AG04449 (cell line): Measurements from ENCODE around the gene FCHSD2.

Experiments used
- CTCF ChIA-PET: fragments of 350-600 bp; formaldehyde crosslinking; extraction: SDS; loops from one replicate; lab custom pipeline; 2021; ENCODE audit warnings: antibody characterized with exemption; lab: Yijun Ruan, JAX
- POLR2A ChIA-PET: fragments of 400-600, 350-600 bp; formaldehyde crosslinking; extraction: SDS; loops from one replicate; lab custom pipeline; 2020; ENCODE audit warnings: antibody characterized with exemption, inconsistent platforms; lab: Yijun Ruan, JAX
- DNase-seq: peaks from one replicate; pipeline ENCODE4 v3.0.0-alpha.2; 2010; ENCODE audit warnings: low read depth, low spot score
- H3K4me3 ChIP-seq: 2 replicates; pipeline ENCODE4 v1.5.1; 2011; ENCODE audit warnings: low read depth, mild to moderate bottlenecking, control low read depth, low read length
- CTCF ChIP-seq: IDR thresholded peaks from one replicate; pipeline ENCODE4 v1.5.1; 2011; ENCODE audit warnings: mild to moderate bottlenecking, moderate library complexity, low read length, control low read depth, inconsistent platforms; ENCODE audit not compliant: insufficient read depth; ENCODE audit errors: missing control alignments

Gene FCHSD2

GRCh38 chr11:73182824-73183321 lies 40.8 kb upstream of the FCHSD2 start:
- no peak for DNase-seq
- H3K4me3 ChIP-seq = no peak overlapping the region
- TF ChIP-seq CTCF = no peak
- ChIA-PET POLR2A (no interaction called here), CTCF (interaction anchor here (0.7 to 12.1 kb wide), 17 partner anchors 11 to 458 kb away, joined by 3 to 210 read pairs (median 5); no protein-coding TSS in a partner anchor)

GRCh38 chr11:73178681-73179080 lies 36.6 kb upstream of the FCHSD2 start:
- DNase-seq = no peak
- POLR2A ChIA-PET = no interaction called here
- H3K4me3 ChIP-seq = no peak overlapping the region
- CTCF ChIA-PET = interaction anchor here (0.7 to 7.4 kb wide), 45 partner anchors 8 to 694 kb away, joined by 3 to 324 read pairs (median 5); partner anchors contain the start of genes ATG16L2 and FCHSD2
- TF ChIP-seq CTCF = no peak

GRCh38 chr11:73177778-73178539 lies 35.8 kb upstream of the FCHSD2 start:
- POLR2A ChIA-PET = interaction anchor here (0.5 to 0.6 kb wide), 4 partner anchors 8 to 345 kb away, joined by 3 read pairs; no protein-coding TSS in a partner anchor

GRCh38 chr11:73177380-73177777 lies 35.3 kb upstream of the FCHSD2 start:
- H3K4me3 ChIP-seq = no peak overlapping the region
- TF ChIP-seq CTCF = no peak
- ChIA-PET CTCF (interaction anchor here (0.6 to 7.4 kb wide), 52 partner anchors 9 to 707 kb away, joined by 3 to 324 read pairs (median 4); partner anchors contain the start of genes ATG16L2, FCHSD2 and STARD10), POLR2A (interaction anchor here (0.5 to 0.6 kb wide), 2 partner anchors 9 to 63 kb away, joined by 3 read pairs; no protein-coding TSS in a partner anchor)
- DNase-seq = no peak

More at GRCh38 chr11:73177778-73178539, 35.8 kb upstream of the FCHSD2 start:
- no peak overlapping the region for H3K4me3 ChIP-seq
- DNase-seq = peak; percentile 36
- TF ChIP-seq CTCF = peak; percentile 85
- CTCF ChIA-PET = interaction anchor here (0.6 to 7.4 kb wide), 66 partner anchors 9 to 707 kb away, joined by 3 to 324 read pairs (median 4); partner anchors contain the start of genes ATG16L2, FCHSD2 and STARD10

- ChIA-PET CTCF (interaction anchor here (0.8 to 7.4 kb wide), 26 partner anchors 9 to 706 kb away, joined by 3 to 324 read pairs (median 10); partner anchors contain the start of genes ATG16L2, FCHSD2 and STARD10), POLR2A (no interaction called here)
- no peak overlapping the region for H3K4me3 ChIP-seq
- no peak for TF ChIP-seq CTCF
- DNase-seq = no peak
Measured at GRCh38 chr11:73176874-73177155, 34.7 kb upstream of the FCHSD2 start.
